ENCODE data around the gene MEF2C. TPM values are rescaled to one million over a fixed set of nuclear protein-coding genes. Genes with fewer than 3 reads are reported as not detected.

Gene MEF2C
- total RNA-seq, 2 donors from 2014 or later, result 7.0 to 23.7 TPM

GRCh38 chr5:88688984-88689667 lies 193.9 kb downstream of the MEF2C start:
- DNase-seq, result peak in 1 of 4 donors; percentile 34
- H3K27ac ChIP-seq, result no peak overlapping the region
- 2 to 3% methylated on average over 24 to 27 of the region's 27 CpGs for WGBS, 2 donors
- no peaks in the 10 kb centered on the region for H3K9me3 ChIP-seq
- TF ChIP-seq CTCF (IDR thresholded peaks at IDR 0.05) (no peak), POLR2A (IDR thresholded peaks at IDR 0.05) (no peak)
- H3K4me1 ChIP-seq, result peaks cover 45% of the 10 kb centered on the region
- H3K4me3 ChIP-seq, result no peak overlapping the region
- no peaks in the 10 kb centered on the region for H3K36me3 ChIP-seq (replicated peaks in 1 of 2; ENCODE audit: insufficient read depth in 1 of 2, low read depth in 2 of 2)
- ATAC-seq, result no peak
- peaks cover 0 to 84% of the 10 kb centered on the region in 2 donors for H3K27me3 ChIP-seq
- intact Hi-C loops (cut with DNase I), result loop anchor here (10.0 kb wide), 1 partner anchor 544 kb away; no protein-coding TSS in a partner anchor

GRCh38 chr5:88688156-88688983 lies 194.6 kb downstream of the MEF2C start:
- Histone ChIP-seq H3K27ac (no peak overlapping the region), H3K27me3 (peaks cover 0 to 90% of the 10 kb centered on the region in 2 donors), H3K9me3 (no peaks in the 10 kb centered on the region), H3K4me3 (no peak overlapping the region), H3K36me3 (replicated peaks in 1 of 2; ENCODE audit: insufficient read depth in 1 of 2, low read depth in 2 of 2) (no peaks in the 10 kb centered on the region), H3K4me1 (peaks cover 52% of the 10 kb centered on the region)
- ATAC-seq (no peak), DNase-seq (no peak)
- TF ChIP-seq POLR2A (IDR thresholded peaks at IDR 0.05) (no peak), CTCF (IDR thresholded peaks at IDR 0.05) (no peak)
- intact Hi-C loops (cut with DNase I), result loop anchor here (10.0 kb wide), 1 partner anchor 544 kb away; no protein-coding TSS in a partner anchor
- 9 to 13% methylated on average over 13 of the region's 13 CpGs for WGBS, 2 donors

GRCh38 chr5:88687373-88687911 lies 195.5 kb downstream of the MEF2C start:
- Histone ChIP-seq H3K4me3 (no peak overlapping the region), H3K4me1 (peaks cover 50% of the 10 kb centered on the region), H3K9me3 (no peaks in the 10 kb centered on the region), H3K27ac (no peak overlapping the region), H3K27me3 (peaks cover 0 to 92% of the 10 kb centered on the region in 2 donors), H3K36me3 (replicated peaks in 1 of 2; ENCODE audit: insufficient read depth in 1 of 2, low read depth in 2 of 2) (no peaks in the 10 kb centered on the region)
- no peak for ATAC-seq
- intact Hi-C loops (cut with DNase I), result loop anchor here (10.0 kb wide), 1 partner anchor 543 kb away; no protein-coding TSS in a partner anchor
- DNase-seq, result no peak
- WGBS, 2 donors, result 4 to 5% methylated on average over 11 of the region's 11 CpGs
- TF ChIP-seq POLR2A (IDR thresholded peaks at IDR 0.05) (no peak), CTCF (IDR thresholded peaks at IDR 0.05) (no peak)

- H3K27me3 ChIP-seq, result peaks cover 0 to 85% of the 10 kb centered on the region in 2 donors
- H3K4me3 ChIP-seq, result no peak overlapping the region
- H3K4me1 ChIP-seq, result peaks cover 43% of the 10 kb centered on the region
- TF ChIP-seq POLR2A (IDR thresholded peaks at IDR 0.05) (no peak), CTCF (IDR thresholded peaks at IDR 0.05) (no peak)
- intact Hi-C loops (cut with DNase I), result loop anchor here (10.0 kb wide), 1 partner anchor 542 kb away; no protein-coding TSS in a partner anchor
- WGBS, 2 donors, result 5 to 10% methylated on average over 15 of the region's 15 CpGs
- no peak for ATAC-seq
- H3K9me3 ChIP-seq, result no peaks in the 10 kb centered on the region
- no peak for DNase-seq
- no peaks in the 10 kb centered on the region for H3K36me3 ChIP-seq (replicated peaks in 1 of 2; ENCODE audit: insufficient read depth in 1 of 2, low read depth in 2 of 2)
- no peak overlapping the region for H3K27ac ChIP-seq
These were observed 196.3 kb downstream of the MEF2C start for GRCh38 chr5:88686726-88687125.
